Measurements from ENCODE around the gene TP53BP2. TPM values are rescaled to one million over a fixed set of nuclear protein-coding genes. Genes with fewer than 3 reads are reported as not detected.
A peak's percentile ranks its signal among the peaks of the same experiment; 100 is the strongest.
"Not testable (repeated sequence)": the region's sequence is repeated elsewhere in the genome, so short reads cannot be mapped to it uniquely, and the experiment has no call there.

TP53BP2 gene
- total RNA-seq, 2 experiments from 2014 or later: 31.4 to 35.2 TPM

DNA sequence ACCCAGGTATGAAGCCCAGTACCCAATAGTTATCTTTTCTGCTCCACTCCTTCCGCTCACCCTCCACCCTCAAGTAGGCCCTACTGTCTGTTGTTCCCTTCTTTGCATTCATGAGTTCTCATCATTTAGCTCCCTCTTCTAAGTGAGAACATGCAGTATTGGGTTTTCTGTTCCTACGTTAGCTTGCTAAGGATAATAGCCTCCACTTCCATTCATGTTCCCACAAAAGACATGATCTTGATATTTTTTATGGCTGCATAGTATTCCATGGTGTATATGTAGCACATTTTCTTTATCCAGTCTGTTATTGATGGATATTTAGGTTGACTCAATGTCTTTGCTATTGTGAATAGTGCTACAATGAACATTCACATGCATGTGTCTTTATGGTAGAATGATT, 2.8 kb upstream of the TP53BP2 start:
- POLR2A ChIA-PET: no interaction called here
- Mint-ChIP-seq H3K4me1 (ENCODE audit: low read depth) (peaks cover 28% of the 10 kb centered on the region), H3K27ac (no peak overlapping the region), H3K9me3 (ENCODE audit: insufficient read depth) (no peaks in the 10 kb centered on the region), H3K27me3 (ENCODE audit: low read depth) (peaks cover 7% of the 10 kb centered on the region), H3K4me3 (no peak overlapping the region), H3K36me3 (ENCODE audit: low read depth) (peaks cover 6% of the 10 kb centered on the region)
- CTCF ChIA-PET: no interaction called here
- no peak for ATAC-seq
- no peak for DNase-seq

- ATAC-seq (no peak), DNase-seq (no peak)
- Mint-ChIP-seq H3K4me1 (ENCODE audit: low read depth) (peaks cover 29% of the 10 kb centered on the region), H3K36me3 (ENCODE audit: low read depth) (peaks cover 6% of the 10 kb centered on the region), H3K27me3 (ENCODE audit: low read depth) (peaks cover 7% of the 10 kb centered on the region), H3K9me3 (ENCODE audit: insufficient read depth) (no peaks in the 10 kb centered on the region), H3K4me3 (no peak overlapping the region), H3K27ac (no peak overlapping the region)
- CTCF ChIA-PET: interaction anchor here (1.0 to 3.6 kb wide), 2 partner anchors 36 to 550 kb away, joined by 3 to 12 read pairs; no protein-coding TSS in a partner anchor
- POLR2A ChIA-PET: no interaction called here
These were observed 2.1 kb upstream of the TP53BP2 start for GRCh38 chr1:223847781-223848345.

DNA sequence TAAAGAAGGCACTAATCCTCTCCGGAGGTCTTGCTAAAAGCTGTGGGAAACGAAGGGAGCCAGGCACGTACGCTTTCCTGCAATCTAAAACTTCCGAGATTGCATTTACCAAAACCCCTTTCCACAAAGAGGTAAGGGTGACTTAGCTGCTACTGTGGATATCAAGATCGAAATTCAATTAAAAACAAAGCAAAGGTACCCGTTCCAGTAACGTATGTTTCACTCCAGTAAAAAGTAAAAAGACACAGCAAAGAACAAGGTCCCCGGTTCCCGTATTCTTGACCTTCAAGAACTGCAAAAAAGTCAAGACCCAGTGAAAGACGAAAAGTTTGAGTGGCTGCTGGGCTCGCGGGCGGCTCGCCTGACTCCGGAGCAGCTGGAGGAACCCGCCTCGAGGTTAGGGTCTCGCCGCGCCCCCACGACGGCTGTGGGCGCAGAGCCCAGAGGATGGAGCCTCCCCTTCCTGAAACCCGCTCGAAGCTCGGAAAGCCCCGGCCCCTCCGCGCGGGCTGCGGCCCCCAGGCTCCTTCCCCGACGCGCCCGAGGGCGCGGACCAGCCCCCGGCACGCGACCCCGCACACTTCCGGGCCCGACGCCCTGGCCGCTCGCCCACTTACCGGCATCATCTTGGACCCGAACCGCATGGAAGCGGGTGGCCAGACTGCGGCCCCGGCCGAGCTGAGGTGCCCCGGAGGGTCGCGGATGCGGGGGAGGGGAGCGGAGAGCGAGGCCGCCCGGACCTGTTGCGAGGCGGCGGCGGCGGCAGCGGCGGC, 524 bp downstream of the TP53BP2 start:
- peak; percentile 61 for DNase-seq
- peak overlapping the region; percentile 95 for H3K27ac Mint-ChIP-seq
- peaks cover 6% of the 10 kb centered on the region for H3K27me3 Mint-ChIP-seq (ENCODE audit: low read depth)
- CTCF ChIA-PET: interaction anchor here (0.8 to 3.6 kb wide), 10 partner anchors 10 to 147 kb away, joined by 3 to 13 read pairs (median 5); no protein-coding TSS in a partner anchor
- H3K4me1 Mint-ChIP-seq (ENCODE audit: low read depth): peaks cover 33% of the 10 kb centered on the region
- POLR2A ChIA-PET: interaction anchor here (0.7 to 2.9 kb wide), 16 partner anchors 8 to 701 kb away, joined by 3 to 48 read pairs (median 7); partner anchors contain the start of genes CAPN2 and DEGS1
- peak overlapping the region; percentile 84 for H3K4me3 Mint-ChIP-seq
- peak; percentile 38 for ATAC-seq
- no peaks in the 10 kb centered on the region for H3K9me3 Mint-ChIP-seq (ENCODE audit: insufficient read depth)
- peaks cover 6% of the 10 kb centered on the region for H3K36me3 Mint-ChIP-seq (ENCODE audit: low read depth)

DNA sequence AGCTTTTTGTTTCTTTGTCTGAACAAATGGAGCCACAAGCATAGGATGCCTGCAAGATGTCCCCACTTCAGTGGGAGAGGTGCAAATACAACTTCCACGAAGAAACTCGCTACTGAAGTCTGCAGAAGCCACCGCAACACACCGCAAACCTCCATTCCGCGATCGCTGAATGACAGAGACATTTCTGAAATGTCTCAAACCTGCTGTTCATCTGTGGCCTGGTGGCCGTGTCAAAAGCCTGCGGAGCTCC, 1.0 kb downstream of the TP53BP2 start:
- Mint-ChIP-seq H3K9me3 (ENCODE audit: insufficient read depth) (no peaks in the 10 kb centered on the region), H3K4me1 (ENCODE audit: low read depth) (peaks cover 35% of the 10 kb centered on the region), H3K4me3 (peak overlapping the region; percentile 84), H3K27ac (peak overlapping the region; percentile 95), H3K36me3 (ENCODE audit: low read depth) (peaks cover 6% of the 10 kb centered on the region), H3K27me3 (ENCODE audit: low read depth) (peaks cover 1% of the 10 kb centered on the region)
- POLR2A ChIA-PET: interaction anchor here (0.7 to 2.9 kb wide), 12 partner anchors 9 to 338 kb away, joined by 3 to 48 read pairs (median 8); partner anchors contain the start of genes CAPN2 and DEGS1
- DNase-seq (peak; percentile 76), ATAC-seq (peak; percentile 10)
- CTCF ChIA-PET: interaction anchor here (0.8 to 3.6 kb wide), 7 partner anchors 9 to 146 kb away, joined by 3 to 13 read pairs (median 5); no protein-coding TSS in a partner anchor

GRCh38 chr1:223843934-223844786, 1.6 kb downstream of the TP53BP2 start:
- Mint-ChIP-seq H3K9me3 (ENCODE audit: insufficient read depth) (no peaks in the 10 kb centered on the region), H3K4me1 (ENCODE audit: low read depth) (peaks cover 35% of the 10 kb centered on the region), H3K36me3 (ENCODE audit: low read depth) (peaks cover 6% of the 10 kb centered on the region), H3K27me3 (ENCODE audit: low read depth) (no peaks in the 10 kb centered on the region), H3K27ac (peak overlapping the region; percentile 95), H3K4me3 (peak overlapping the region; percentile 84)
- ChIA-PET POLR2A (interaction anchor here (1.0 to 2.9 kb wide), 7 partner anchors 9 to 148 kb away, joined by 3 to 48 read pairs (median 9); no protein-coding TSS in a partner anchor), CTCF (interaction anchor here (0.8 to 3.6 kb wide), 7 partner anchors 8 to 145 kb away, joined by 3 to 13 read pairs (median 5); no protein-coding TSS in a partner anchor)
- DNase-seq (no peak), ATAC-seq (no peak)

DNA sequence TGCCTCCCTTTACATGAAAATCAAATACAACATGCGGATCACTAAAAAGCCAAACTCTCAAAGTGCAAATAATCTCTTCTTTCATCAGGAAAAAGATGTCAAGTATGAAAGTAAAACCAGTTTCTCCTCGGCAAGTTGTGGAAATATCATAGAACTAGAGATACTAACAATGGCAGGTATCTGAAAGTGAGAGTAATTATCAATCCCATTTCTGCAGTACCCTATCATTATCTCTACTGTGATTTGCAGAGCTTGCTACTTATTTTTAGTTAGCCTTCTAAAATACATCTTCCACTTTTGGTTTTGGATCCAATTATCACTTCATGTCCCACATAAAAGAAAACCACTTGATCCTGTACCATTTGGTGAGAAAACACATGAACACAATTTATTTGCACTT, 3.0 kb downstream of the TP53BP2 start:
- Mint-ChIP-seq H3K4me1 (ENCODE audit: low read depth) (peaks cover 39% of the 10 kb centered on the region), H3K4me3 (no peak overlapping the region), H3K27ac (no peak overlapping the region), H3K36me3 (ENCODE audit: low read depth) (peaks cover 9% of the 10 kb centered on the region), H3K27me3 (ENCODE audit: low read depth) (no peaks in the 10 kb centered on the region), H3K9me3 (ENCODE audit: insufficient read depth) (no peaks in the 10 kb centered on the region)
- DNase-seq: no peak
- ChIA-PET POLR2A (no interaction called here), CTCF (interaction anchor here (0.6 to 1.6 kb wide), 2 partner anchors 10 to 88 kb away, joined by 3 to 9 read pairs; no protein-coding TSS in a partner anchor)
- no peak for ATAC-seq

GRCh38 chr1:223841977-223842623, 3.6 kb downstream of the TP53BP2 start:
- H3K36me3 Mint-ChIP-seq (ENCODE audit: low read depth); H3K4me3 Mint-ChIP-seq; H3K27me3 Mint-ChIP-seq (ENCODE audit: low read depth); H3K27ac Mint-ChIP-seq; ATAC-seq; DNase-seq; H3K9me3 Mint-ChIP-seq (ENCODE audit: insufficient read depth): not testable (repeated sequence)
- H3K4me1 Mint-ChIP-seq (ENCODE audit: low read depth): peaks cover 41% of the 10 kb centered on the region
- ChIA-PET POLR2A (interaction anchor here (0.6 kb wide), 1 partner anchor 55 kb away, joined by 3 read pairs; no protein-coding TSS in a partner anchor), CTCF (interaction anchor here (1.0 to 2.1 kb wide), 6 partner anchors 9 to 144 kb away, joined by 3 to 9 read pairs (median 4); no protein-coding TSS in a partner anchor)

DNA sequence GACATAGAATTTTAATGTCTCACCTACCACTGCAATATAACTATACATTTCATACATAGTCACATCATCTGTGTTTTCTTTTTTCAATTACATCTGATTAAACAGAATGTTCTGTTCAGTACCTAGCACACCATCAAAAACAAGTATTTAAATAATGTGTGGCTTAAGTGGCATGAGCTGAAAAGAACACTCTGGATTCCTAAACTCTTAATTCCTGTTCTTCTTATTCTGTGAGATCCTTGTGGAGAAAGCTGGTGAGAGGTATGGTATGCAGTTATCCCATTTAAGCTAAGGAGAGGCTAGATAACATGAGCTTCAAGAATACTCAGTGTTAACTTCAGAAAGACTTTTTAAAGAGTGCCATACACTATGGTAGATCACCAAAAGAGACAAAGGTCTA, 5.5 kb downstream of the TP53BP2 start:
- Mint-ChIP-seq H3K27me3 (ENCODE audit: low read depth) (no peaks in the 10 kb centered on the region), H3K4me1 (ENCODE audit: low read depth) (peaks cover 33% of the 10 kb centered on the region), H3K36me3 (ENCODE audit: low read depth) (peaks cover 9% of the 10 kb centered on the region), H3K9me3 (ENCODE audit: insufficient read depth) (no peaks in the 10 kb centered on the region), H3K27ac (no peak overlapping the region), H3K4me3 (no peak overlapping the region)
- ChIA-PET CTCF (interaction anchor here (1.0 to 2.1 kb wide), 2 partner anchors 11 to 91 kb away, joined by 3 to 6 read pairs; no protein-coding TSS in a partner anchor), POLR2A (no interaction called here)
- ATAC-seq: no peak
- no peak for DNase-seq

DNA sequence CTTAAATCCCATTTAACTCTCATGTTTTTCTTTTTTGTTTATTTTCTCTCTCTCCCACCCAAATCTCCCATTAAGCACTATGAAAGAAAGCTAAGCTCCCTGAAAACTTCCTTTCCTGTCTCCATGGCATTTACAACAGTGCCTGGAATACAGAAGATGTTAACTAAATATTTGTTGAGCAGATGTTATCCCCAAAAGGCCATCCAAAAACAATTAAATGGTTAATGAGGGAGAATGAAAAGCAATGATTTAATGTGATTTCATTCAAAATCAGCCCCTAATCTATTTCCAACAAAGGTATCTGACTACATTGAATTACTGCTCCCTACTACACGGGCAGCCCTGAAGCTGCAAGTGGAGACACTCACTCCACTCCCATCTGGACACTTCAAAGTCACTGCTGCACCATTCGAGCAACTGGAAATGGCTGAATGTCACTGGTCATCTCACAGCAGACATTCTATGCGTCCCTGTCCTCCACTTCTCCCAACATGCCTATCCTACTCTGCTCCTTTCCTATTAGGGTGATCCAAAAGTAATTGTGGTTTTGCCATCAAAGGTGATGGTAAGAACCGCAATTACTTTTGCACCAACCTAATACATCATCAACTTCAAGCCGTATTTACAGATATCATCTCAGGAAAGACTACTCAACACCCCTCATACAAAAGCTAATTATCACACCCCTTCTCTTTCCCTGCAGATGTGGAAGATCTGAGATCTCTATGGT, 7.5 kb downstream of the TP53BP2 start:
- H3K27me3 Mint-ChIP-seq (ENCODE audit: low read depth): no peaks in the 10 kb centered on the region
- peak overlapping the region; percentile 41 for H3K27ac Mint-ChIP-seq
- H3K4me3 Mint-ChIP-seq: no peak overlapping the region
- peaks cover 22% of the 10 kb centered on the region for H3K4me1 Mint-ChIP-seq (ENCODE audit: low read depth)
- peaks cover 3% of the 10 kb centered on the region for H3K36me3 Mint-ChIP-seq (ENCODE audit: low read depth)
- H3K9me3 Mint-ChIP-seq (ENCODE audit: insufficient read depth): no peaks in the 10 kb centered on the region
- ATAC-seq (no peak), DNase-seq (no peak)
- POLR2A ChIA-PET: no interaction called here
- CTCF ChIA-PET: no interaction called here

- Mint-ChIP-seq H3K9me3 (ENCODE audit: insufficient read depth) (no peaks in the 10 kb centered on the region), H3K4me3 (no peak overlapping the region), H3K4me1 (ENCODE audit: low read depth) (peaks cover 22% of the 10 kb centered on the region), H3K36me3 (ENCODE audit: low read depth) (peaks cover 3% of the 10 kb centered on the region), H3K27me3 (ENCODE audit: low read depth) (no peaks in the 10 kb centered on the region), H3K27ac (peak overlapping the region; percentile 41)
- DNase-seq: no peak
- ATAC-seq: no peak
- ChIA-PET POLR2A (interaction anchor here (5.7 kb wide), 1 partner anchor 8 kb away, joined by 48 read pairs; the partner anchor contains the start of gene TP53BP2), CTCF (interaction anchor here (1.2 kb wide), 1 partner anchor 18 kb away, joined by 3 read pairs; no protein-coding TSS in a partner anchor)
These were observed 8.1 kb downstream of the TP53BP2 start for GRCh38 chr1:223837687-223838086.
